ENCODE results near the gene PCSK6. TPM values are rescaled to one million over a fixed set of nuclear protein-coding genes. Genes with fewer than 3 reads are reported as not detected.

PCSK6 gene
- total RNA-seq, 4 donors from 2014 or later: 12.9 to 31.5 (median 23.7) TPM

DNA sequence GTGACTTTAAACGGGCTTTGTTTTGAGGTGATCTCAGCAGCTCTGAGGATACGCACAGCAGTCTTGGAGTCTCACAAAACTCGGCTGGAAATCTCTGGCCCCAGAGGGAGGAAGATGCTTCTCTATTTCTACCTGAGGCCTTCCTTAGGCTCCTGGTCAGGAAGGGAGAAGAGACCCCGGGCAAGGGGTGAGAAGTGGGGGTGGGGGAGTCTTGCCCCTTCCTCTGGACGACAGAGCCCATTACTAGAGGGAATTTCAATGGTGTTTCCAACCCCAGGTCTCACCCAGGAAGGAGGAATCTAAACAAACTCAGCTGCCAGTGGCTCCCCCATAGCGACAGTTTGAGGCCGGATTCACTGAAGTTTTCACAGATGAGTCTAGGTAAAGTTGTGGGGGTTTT, 37.4 kb upstream of the PCSK6 start:
- Histone ChIP-seq H3K27ac (no peak overlapping the region), H3K4me1 (peaks cover 10% of the 10 kb centered on the region), H3K36me3 (no peaks in the 10 kb centered on the region), H3K27me3 (peaks cover 11% of the 10 kb centered on the region), H3K9me3 (no peaks in the 10 kb centered on the region), H3K4me3 (no peak overlapping the region)
- 91% methylated on average over 7 of the region's 7 CpGs for WGBS
- no peak for TF ChIP-seq EP300 (IDR thresholded peaks at IDR 0.05)
- no peak for TF ChIP-seq POLR2A (IDR thresholded peaks at IDR 0.05)
- no peak for TF ChIP-seq POLR2AphosphoS5 (IDR thresholded peaks at IDR 0.05)
- TF ChIP-seq, protein P1, sequence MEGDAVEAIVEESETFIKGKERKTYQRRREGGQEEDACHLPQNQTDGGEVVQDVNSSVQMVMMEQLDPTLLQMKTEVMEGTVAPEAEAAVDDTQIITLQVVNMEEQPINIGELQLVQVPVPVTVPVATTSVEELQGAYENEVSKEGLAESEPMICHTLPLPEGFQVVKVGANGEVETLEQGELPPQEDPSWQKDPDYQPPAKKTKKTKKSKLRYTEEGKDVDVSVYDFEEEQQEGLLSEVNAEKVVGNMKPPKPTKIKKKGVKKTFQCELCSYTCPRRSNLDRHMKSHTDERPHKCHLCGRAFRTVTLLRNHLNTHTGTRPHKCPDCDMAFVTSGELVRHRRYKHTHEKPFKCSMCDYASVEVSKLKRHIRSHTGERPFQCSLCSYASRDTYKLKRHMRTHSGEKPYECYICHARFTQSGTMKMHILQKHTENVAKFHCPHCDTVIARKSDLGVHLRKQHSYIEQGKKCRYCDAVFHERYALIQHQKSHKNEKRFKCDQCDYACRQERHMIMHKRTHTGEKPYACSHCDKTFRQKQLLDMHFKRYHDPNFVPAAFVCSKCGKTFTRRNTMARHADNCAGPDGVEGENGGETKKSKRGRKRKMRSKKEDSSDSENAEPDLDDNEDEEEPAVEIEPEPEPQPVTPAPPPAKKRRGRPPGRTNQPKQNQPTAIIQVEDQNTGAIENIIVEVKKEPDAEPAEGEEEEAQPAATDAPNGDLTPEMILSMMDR (IDR thresholded peaks at IDR 0.05): no peak
- DNase-seq (ENCODE audit: low spot score in 2 of 2): no peak

DNA sequence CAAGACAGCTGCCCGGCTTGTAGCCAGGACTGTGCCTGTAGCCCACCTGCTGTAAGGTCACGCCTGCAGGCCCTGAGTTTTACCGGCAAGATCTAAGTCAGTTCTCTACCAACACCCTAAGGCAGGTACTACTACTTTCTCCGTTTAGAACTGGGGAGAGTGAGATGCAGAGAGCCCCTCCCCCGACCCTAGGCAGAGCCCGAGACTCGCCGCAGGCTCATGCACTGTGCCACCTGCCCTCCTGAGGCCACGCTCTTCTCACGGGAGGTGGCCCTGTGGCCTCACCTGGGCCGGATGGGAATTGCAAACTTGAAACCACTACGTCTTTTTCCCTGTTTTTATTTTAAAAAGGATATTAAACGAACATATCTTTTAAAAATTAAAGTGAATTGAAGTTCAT, 36.9 kb upstream of the PCSK6 start:
- Histone ChIP-seq H3K4me3 (no peak overlapping the region), H3K27me3 (peaks cover 11% of the 10 kb centered on the region), H3K4me1 (peaks cover 10% of the 10 kb centered on the region), H3K9me3 (no peaks in the 10 kb centered on the region), H3K27ac (no peak overlapping the region), H3K36me3 (no peaks in the 10 kb centered on the region)
- no peak for DNase-seq (ENCODE audit: low spot score in 2 of 2)
- TF ChIP-seq POLR2AphosphoS5 (IDR thresholded peaks at IDR 0.05) (no peak), POLR2A (IDR thresholded peaks at IDR 0.05) (no peak), EP300 (IDR thresholded peaks at IDR 0.05) (no peak)
- WGBS: 77% methylated on average over 13 of the region's 13 CpGs

DNA sequence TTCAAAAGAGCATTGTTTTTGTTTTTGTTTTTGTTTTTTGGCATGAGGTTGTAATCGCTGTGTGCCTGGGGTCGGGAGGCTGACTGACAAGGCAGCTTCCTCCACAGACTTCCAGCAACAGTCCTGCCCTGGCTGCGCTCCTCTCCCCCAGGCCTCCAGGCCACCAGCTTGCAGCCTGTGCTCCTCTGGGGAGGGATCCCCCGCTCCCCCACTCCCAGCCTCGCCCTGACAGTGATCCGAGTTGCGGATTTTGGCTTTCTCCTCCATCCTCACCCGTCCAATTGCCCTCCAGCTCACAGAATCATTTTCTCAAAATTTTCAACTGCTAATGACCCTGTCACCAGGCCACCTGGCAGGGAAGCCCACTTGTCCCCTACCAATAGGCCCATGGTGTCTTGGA, 36.5 kb upstream of the PCSK6 start:
- Histone ChIP-seq H3K27me3 (peaks cover 13% of the 10 kb centered on the region), H3K4me1 (peaks cover 10% of the 10 kb centered on the region), H3K27ac (no peak overlapping the region), H3K4me3 (no peak overlapping the region), H3K9me3 (no peaks in the 10 kb centered on the region), H3K36me3 (no peaks in the 10 kb centered on the region)
- 68% methylated on average over 5 of the region's 8 CpGs for WGBS
- no peak for DNase-seq (ENCODE audit: low spot score in 2 of 2)
- no peak for TF ChIP-seq POLR2A (IDR thresholded peaks at IDR 0.05)
- no peak for TF ChIP-seq EP300 (IDR thresholded peaks at IDR 0.05)
- TF ChIP-seq POLR2AphosphoS5 (IDR thresholded peaks at IDR 0.05): no peak
- TF ChIP-seq, protein P1 (IDR thresholded peaks at IDR 0.05): no peak

DNA sequence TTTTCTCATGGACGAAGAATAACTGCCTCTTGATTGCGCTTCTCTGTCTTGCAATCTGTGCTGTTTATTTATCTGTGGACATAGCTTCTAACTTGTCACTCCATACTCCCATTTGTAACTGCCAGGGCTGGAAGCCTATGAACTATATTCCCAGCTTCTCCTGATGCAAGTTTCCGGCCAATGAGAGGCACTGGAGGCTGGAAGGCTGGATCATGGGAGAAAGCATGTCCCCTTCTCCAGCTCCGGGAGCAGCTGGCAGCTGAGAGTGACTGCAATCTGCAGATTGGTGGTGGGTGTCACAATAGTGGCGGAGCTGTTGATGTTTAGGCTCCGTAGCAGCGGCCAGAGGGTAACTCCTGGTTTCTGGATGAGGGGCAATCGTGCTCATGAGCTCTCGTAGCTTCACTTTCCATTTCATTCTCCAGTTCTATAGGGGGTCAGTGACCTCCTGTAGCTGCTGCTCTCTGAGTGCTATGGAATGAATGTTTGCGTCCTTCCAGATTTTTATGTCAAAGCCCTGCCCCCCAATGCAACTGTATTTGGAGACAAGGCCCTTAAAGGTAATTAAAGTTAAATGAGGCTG, 35.7 kb upstream of the PCSK6 start:
- H3K36me3 ChIP-seq: no peaks in the 10 kb centered on the region
- 81% methylated on average over 10 of the region's 10 CpGs for WGBS
- H3K4me3 ChIP-seq: no peak overlapping the region
- H3K27ac ChIP-seq: no peak overlapping the region
- H3K4me1 ChIP-seq: peaks cover 10% of the 10 kb centered on the region
- peaks cover 19% of the 10 kb centered on the region for H3K27me3 ChIP-seq
- TF ChIP-seq POLR2AphosphoS5 (IDR thresholded peaks at IDR 0.05) (no peak), POLR2A (IDR thresholded peaks at IDR 0.05) (no peak), EP300 (IDR thresholded peaks at IDR 0.05) (no peak)
- TF ChIP-seq, protein P1 (IDR thresholded peaks at IDR 0.05): no peak
- no peaks in the 10 kb centered on the region for H3K9me3 ChIP-seq
- no peak for DNase-seq (ENCODE audit: low spot score in 2 of 2)

DNA sequence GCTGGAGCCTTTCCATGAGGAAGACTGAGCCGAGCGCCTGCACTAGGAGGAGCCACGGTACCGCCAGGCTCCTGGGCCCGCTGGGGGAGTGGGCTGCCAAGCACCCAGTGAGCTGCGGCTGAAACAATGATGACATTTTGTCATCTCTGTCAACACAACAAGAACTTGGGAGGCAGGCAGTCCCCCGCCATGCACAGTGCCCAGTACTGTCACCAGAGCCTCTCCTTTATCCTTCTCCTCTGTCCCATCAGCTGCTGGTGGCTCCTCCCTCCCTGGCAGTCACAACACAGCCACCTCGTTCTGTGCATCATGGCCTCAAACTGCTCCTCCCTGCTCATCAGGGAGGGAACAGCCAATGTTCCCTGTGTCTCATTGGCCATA, 34.0 kb upstream of the PCSK6 start:
- H3K27ac ChIP-seq: no peak overlapping the region
- no peak for DNase-seq (ENCODE audit: low spot score in 2 of 2)
- no peak overlapping the region for H3K4me3 ChIP-seq
- 84% methylated on average over 8 of the region's 8 CpGs for WGBS
- peaks cover 5% of the 10 kb centered on the region for H3K4me1 ChIP-seq
- H3K36me3 ChIP-seq: no peaks in the 10 kb centered on the region
- H3K9me3 ChIP-seq: no peaks in the 10 kb centered on the region
- TF ChIP-seq POLR2AphosphoS5 (IDR thresholded peaks at IDR 0.05) (no peak), POLR2A (IDR thresholded peaks at IDR 0.05) (no peak), EP300 (IDR thresholded peaks at IDR 0.05) (no peak)
- TF ChIP-seq, protein P1 (IDR thresholded peaks at IDR 0.05): no peak
- H3K27me3 ChIP-seq: peaks cover 23% of the 10 kb centered on the region
